GM19238 (cell line): ENCODE results near the gene TMEM114.

ENCODE experiments used
- DNase-seq: peaks from one replicate; pipeline ENCODE4 v3.0.0; 2011; ENCODE audit warnings: low spot score; ENCODE audit not compliant: insufficient read length

The TMEM114 gene

DNA sequence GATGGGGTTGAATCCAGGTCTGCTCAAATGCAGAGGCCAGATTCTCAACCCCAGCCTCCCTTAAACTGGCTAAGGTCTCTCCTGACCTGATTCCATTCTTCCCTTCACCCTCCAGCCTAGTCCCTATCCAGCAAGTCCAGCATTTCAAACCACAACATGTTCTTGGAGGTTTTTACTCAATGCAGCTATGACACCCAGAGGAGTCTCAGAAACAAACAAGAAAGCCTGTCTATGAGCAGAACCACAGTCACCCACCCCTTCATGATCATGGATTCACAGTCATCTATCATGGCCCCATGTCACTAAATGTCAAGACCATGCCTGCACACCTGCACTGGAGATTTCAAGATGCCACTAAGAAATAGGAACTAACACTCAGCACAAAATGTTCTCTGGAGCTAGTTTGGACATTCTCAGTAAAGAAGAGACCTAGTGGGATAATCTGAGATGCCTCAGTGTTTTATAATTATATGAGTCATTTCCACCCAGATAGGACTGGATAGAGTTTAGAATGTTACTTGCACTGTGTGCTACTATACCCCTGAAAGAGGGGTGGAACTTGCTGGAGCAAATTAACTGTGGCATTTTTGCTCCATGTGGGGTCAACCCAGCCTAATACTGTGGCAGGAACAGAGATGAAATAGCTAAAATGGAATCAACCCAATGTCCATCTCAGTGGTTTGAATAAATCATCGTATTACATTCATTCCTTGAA, 21.7 kb upstream of the TMEM114 start:
- DNase-seq: no peak

DNA sequence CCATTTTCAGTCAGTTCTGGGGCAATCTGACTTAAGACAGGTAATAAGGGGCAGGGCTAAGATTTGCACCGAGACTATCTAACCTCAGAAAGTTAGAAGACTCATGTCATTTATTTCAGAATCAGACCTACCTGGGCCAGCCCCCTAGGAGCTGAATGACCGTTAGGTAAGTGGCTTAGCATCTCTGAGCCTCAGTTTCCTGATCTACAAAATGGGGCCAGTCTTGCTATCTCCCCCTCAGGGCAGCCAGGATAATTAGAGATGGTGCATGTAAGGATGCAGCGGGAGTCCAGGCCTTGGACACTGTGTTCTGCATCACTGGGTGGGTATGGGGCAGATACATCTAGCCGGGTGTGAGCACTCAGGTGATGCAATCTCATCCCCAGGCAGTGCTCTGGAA, 20.8 kb upstream of the TMEM114 start:
- DNase-seq: no peak

DNA sequence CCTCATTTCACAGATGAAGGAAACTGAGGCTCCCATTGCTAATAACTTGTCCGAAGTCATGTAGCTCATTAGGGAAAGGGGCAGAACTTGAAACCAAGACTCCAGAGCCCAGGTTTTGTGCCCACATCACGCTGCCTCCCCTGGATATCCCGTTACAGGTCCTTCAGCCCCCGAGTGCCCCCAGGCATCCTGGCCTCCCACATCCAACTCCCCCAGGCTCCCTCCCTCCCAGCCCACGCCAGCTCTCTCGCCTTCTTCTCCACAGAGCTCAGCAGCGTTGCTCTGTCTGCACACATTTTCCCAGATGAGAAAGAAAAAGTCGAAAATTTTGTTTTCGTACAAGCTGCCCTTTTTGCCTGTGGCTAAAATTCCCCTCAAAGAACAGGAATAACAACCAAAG, 16.9 kb upstream of the TMEM114 start:
- DNase-seq: no peak

DNA sequence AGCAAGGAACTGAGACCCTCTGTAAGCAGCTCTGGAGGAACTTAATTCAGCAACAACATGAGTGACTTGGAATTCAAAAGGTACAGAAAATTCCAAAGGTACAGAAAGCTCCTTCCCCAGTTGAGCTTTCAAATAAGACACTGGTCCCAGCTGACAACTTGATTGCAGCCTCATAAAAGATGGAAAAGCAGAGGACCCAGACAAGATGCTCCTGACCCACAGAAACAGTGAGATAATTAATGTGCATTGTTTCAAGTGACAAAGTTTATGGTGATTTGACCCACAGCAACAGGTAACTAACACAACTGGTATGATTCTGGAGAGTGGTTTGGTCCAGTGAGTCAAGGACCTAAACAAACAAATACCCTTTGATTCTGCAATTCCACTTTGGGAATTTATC, 15.2 kb upstream of the TMEM114 start:
- DNase-seq: no peak

DNA sequence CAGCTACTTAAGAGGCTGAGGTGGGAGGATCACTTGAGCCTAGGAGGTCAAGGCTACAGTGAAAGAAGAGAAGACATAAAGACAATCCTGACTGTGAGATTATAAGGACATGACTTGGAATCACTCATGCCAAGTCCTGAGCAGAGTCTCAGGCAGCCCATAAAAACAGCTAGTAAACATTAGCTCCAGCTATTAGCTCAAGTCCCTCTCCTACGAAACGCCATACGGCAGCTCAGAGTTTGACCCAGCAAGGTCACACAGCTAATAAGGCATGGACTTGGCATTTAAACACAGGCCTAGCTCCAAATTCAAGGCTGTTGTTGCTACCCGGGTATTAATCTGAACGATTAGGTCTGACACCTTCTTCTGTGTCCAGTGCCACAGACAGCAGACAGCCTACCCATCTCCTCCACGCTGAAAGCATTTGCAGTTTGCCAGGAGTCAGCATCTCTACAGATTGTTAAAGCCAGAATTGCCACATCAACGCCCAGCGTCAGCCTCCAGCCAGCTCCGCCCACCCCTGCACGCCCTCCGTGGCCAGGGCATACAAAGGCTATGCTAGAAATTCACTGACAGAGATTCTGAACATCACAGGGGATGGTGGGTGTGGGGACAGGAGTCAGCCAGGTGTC, 9.9 kb upstream of the TMEM114 start:
- no peak for DNase-seq

DNA sequence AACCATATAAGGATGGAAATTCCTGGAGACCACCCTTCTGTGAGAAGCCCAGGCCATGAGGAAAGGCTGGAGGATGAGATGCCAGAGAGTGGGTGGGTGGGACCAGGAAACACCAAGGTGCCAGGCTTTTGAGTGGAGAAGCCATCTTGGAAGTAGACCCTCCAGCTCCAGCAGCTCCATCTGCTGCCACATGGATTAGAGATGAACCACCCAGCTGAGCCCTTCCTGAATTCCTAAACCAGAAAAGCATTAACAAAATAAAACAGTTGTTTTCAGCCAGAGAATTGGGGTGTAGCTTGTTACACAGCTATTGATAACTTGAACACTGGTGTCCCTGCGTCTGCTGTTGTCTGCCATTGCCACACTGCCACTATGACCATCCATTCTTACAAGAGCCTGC, 6.3 kb upstream of the TMEM114 start:
- DNase-seq: no peak

DNA sequence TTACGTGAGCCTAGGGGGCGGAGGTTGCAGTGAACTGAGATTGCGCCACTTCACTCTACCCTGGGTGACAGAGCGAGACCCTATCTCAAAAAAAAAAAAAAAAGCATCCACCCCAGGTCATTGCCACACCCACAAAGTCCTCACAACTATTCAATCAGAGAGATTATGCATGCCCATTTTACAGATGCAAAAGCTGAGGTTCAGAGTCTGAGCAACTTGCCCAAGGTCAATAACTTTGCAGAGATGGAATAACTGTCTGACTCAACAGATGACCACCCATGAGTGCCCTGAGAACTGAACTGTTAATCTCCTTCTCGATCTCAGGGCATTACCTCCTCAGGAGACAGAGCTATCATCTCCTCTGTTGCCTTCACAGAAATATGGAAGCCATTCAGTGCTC, 5.5 kb upstream of the TMEM114 start:
- no peak for DNase-seq

DNA sequence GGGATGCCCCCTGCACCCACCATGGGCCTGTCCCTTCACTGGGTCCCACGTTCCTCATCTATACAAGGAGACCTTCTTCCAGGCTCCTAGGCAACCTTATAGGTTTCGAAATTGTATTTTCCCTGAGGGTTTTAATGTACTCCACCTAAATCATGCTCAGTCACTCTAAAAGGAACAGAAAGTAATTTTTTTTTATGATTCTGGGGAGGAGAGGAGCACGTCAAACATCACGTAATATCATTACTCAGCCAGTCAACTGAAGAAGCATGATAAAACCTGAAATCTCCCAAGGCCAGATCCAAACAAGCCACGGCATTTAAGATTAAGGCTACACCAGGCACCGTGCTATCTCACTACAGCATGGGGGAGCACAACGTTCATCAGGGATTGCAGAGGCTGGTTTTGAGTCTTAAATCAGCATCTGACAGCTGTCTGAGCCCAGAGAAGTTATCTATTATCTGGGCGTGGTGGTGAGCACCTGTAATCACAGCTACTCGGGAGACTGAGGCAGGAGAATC, 3.9 kb upstream of the TMEM114 start:
- no peak for DNase-seq

DNA sequence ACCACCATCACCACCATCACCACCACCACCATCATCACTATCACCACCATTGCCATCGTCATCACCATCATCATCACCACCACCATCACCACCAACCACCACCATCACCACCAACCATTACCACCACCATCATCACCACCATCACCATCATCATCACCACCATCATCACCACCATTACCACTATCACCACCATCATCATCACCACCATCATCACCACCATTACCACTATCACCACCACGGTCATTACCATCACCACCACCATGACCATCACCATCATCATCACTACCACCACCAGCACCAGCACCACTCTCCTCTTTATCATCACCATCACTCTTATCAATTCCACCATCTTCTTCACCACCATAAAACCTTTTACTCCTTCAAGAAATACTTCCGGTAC, 1.1 kb upstream of the TMEM114 start:
- no peak for DNase-seq

DNA sequence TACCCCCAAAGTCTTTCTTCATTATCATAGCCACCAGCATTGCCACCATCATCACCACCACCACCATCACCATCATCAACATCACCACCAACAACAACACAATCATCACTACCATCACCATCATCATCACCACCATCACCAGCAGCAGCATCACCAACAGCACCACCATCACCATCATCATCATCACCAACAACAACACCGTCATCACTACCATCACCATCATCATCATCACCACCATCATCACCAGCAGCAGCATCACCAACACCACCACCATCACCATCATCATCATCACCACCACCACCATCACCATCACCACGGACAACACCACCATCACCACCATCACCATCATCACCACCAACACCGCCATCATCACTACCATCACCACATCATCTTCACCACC, 500 bp upstream of the TMEM114 start:
- DNase-seq: no peak

DNA sequence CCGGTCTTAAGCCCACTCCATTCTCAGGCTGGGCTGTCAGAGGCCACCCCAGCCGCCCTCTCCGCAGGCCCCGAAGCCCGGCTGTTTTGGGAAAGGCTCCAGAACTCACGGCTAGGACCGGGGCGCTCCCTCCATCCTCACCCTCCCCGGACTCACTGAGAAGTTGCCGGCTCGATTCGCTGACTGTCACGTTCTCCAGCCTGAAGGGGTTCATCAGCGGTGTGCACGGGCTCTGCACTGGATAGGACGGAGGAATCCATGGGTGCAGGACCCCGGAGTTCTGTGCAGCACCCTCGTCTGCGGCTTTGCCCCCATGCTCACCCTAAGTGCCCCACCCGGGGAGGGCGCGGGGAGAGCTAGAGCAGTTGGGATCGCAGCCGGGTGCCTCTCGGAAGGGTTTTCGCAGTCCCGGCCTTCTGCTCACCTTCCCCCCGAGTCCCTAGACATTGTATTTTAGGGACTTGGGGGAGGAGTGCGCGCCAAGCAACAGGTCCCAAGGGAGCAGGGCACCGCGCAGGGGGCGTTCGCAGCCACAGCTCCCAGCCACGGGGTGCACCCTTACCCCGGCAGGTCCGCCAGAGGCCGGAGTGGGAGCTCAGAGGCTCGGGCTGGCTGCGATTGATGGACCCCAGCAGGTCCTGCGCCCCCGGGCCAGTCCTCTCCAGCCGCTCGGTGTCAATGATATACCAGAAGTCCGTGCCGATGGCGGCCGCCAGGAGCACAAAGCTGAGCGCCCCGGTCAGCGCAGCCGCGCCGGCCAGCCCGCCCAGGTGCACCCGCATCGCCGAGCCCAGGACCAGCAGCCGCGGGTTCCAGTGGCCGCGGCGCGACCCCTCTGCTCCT, 1.0 kb downstream of the TMEM114 start:
- no peak for DNase-seq

DNA sequence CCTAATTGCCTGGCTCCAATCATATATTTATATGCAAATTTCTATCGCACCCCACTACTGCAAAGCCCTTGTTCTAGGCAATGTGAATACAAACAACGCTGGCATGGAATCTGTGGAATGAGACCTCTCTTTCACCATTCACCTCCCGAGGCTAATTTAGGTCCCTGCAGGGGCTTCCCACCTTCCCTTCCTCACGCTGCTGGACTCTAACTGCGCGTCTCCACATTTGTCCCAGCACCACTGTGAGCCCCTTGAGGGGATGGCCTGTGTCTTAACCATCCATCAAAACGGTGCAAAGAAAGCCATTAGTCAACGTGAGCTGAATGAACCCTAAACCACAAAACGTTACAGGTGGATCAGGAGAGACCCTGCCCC, 1.6 kb downstream of the TMEM114 start:
- no peak for DNase-seq

DNA sequence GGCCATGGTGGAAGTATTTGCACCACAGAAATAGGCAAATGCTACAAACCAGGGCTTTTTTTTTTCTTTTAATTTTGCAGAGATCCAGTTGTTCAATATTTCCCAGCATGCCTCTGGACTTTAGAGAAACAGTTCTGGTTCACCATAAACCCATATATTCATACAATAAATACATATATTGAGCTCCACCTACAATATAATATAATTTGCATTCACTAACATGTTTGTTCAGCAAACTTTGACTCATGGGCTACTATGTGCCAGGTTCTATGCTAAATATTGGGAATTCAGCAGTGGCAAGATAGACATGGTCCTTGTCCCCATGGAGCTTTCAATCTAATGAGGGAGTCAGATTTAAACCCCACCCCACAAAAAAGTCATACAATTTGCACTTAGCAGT, 3.2 kb downstream of the TMEM114 start:
- no peak for DNase-seq

DNA sequence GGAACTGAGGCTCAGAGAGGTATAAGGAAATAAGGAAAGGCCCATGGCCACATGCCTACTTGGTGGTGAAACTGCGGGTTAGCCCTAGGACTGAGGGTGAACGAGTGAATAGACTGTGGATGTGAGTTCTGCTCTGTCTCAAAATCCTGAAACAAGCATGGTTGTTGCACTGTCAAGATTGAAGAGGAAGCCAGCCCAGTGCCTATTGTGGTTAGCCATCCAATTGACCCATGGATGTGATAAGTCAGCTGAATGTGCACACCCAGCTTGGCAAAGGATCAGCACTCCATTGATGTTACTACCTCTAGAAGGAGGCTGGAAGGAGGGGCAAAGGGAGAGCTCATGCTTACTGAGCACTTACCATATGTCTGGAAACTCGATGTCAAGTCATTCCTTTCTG, 4.5 kb downstream of the TMEM114 start:
- no peak for DNase-seq

DNA sequence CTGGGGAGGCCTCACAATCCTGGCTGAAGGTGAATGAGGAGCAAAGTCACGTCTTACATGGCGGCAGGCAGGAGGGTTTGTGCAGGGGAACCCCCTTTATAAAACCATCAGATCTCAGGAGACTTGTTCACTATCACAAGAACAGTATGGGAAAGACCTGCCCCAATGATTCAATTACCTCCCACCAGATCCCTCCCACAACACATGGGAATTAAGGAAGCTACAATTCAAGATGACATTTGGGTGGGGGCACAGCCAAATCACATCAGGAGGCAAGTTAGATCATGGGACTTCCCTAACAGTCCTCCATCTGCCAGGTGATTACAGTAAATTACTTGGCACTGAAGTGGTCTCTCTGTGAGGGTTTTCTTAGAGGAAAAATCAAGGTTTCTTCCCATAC, 5.3 kb downstream of the TMEM114 start:
- DNase-seq: no peak

DNA sequence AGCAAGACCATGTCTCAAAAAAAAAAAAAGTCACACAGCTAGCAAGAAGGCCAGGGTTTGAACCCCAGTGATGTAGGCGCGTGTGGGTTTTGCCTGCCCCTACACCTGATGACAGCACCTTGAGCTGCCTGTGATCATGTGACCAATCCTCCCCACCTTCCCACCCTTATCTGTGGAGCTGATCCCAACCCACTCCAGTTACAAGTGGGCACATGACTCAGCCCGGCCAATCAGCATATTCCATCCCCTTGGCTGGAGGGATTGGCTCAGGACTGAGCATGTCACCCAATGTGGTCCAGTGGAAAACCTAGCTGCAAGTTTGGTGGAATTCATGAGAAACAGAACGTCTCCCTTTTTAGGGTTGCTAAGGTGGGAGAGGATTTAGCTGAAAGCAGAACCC, 6.6 kb downstream of the TMEM114 start:
- no peak for DNase-seq

DNA sequence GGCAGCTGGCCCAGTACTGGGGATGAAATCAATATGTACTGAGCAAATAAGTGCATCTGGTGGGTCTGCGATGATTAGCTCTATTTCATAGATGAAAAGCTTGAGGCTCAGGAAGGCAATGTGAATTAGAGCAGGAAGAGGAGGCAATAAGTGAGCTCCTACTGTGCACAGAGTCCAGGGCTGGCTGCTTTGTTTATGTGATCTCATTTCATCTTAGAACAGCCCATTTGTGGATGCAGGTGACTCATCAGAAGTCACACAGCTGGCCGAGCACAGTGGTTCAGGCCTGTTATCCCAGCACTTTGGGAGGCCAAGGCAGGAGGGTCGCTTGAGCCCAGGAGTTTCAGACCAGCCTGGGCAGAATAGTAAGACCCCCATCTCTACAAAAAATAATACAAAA, 7.1 kb downstream of the TMEM114 start:
- DNase-seq: no peak

DNA sequence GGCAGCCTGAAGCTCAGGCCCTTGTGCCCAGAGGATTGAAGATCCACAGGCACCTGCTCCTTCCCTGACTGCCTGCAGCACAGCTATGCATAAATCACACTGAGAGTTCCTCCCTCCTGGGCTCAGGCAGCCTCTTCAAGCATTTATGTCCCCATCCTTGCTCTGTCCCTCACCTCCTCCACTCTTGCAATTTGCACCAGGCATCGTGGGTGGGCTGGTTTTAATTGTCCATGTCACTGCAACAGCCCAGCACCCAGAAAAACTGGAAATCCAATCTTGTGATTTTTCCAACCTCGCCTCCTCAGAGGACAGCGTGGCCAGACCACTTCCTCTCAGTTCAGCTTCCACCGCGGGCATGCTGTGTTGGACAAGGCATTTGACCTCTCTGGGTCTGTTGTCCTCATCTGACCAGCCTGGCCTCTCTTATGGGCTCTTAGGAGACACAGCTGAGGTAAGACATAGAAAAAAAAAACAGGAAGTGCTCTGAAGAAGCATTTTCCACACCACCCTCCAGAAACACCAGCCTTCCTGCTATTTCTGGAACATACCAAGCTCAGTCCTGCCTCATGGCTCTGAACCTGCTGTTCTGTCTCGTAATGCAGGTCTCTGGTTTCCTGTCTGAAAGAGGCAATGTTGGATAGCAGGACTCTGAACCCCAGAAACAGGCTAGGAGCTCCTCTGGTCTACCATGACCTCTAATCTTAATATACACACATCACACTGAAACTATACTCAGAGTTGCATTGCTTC, 8.3 kb downstream of the TMEM114 start:
- DNase-seq: no peak

DNA sequence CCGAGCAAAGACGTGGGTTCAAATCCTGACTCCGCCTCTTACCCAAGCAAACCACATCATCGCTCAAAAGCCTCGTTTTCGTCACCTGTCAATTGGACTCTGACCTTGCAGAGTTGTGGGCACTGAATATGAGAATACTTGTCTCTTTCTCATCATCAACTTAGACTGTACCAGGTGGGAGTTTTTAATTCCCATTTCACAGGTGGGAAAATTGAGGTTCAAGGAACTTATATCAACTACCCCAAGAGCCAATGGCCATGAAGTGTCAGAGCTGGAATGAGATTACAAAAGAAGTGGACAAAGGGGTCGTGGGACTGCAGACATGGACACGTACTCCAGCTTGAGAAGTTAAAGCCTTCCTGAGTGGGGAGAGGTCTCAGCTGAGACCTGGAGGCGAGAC, 10.8 kb downstream of the TMEM114 start:
- no peak for DNase-seq

DNA sequence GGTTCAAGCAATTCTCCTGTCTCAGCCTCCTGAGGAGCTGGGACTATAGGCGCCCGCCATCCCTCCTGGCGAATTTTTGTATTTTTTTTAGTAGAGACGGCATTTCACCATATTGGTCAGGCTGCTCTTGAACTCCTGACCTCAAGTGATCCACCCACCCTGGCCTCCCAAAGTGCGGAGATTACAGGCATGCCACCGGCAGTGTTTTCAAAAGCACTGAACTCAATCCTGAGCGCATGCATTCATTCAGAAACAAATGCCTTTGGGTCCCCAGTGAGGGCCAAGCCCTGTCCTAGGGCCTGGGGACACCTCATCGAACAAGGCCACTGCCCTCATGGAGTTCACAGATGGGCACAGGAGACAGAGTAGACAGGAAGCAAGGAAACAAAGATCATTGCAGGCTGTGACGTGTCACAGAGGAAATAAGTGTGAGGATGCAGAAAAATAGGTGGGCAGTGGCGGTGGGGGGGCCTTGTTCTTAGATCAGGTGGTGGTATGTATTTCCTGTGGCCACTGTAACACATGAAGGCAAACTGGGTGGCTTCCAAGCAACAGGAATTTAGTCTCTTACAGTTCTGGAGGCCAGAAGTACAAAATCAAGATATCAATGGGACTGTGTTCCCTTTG, 12.5 kb downstream of the TMEM114 start:
- no peak for DNase-seq
